C1 segment of cervical spinal cord (tissue), 14 donors: ENCODE measurements around the gene SH2D4B.

Source experiments
- DNase-seq, 14 donors: peaks; one replicate each; lab custom pipeline; 2025; lab: John Stamatoyannopoulos, UW

Gene SH2D4B

GRCh38 chr10:80504158-80504811, 33.4 kb upstream of the SH2D4B start:
- peak in 1 of 14 donors; percentile 57 for DNase-seq

GRCh38 chr10:80504897-80505465, 32.7 kb upstream of the SH2D4B start:
- DNase-seq, result no peak

GRCh38 chr10:80506189-80506575, 31.5 kb upstream of the SH2D4B start:
- no peak for DNase-seq

GRCh38 chr10:80506836-80507487, 30.7 kb upstream of the SH2D4B start:
- DNase-seq, result no peak

GRCh38 chr10:80509108-80509402, 28.6 kb upstream of the SH2D4B start:
- no peak for DNase-seq

GRCh38 chr10:80509403-80510161, 28.1 kb upstream of the SH2D4B start:
- no peak for DNase-seq

- DNase-seq, result no peak
These were observed 25.6 kb upstream of the SH2D4B start for GRCh38 chr10:80512031-80512526.

GRCh38 chr10:80513106-80513505, 24.6 kb upstream of the SH2D4B start:
- no peak for DNase-seq

GRCh38 chr10:80515511-80515910, 22.2 kb upstream of the SH2D4B start:
- no peak for DNase-seq

- DNase-seq, result no peak
These were observed 21.8 kb upstream of the SH2D4B start for GRCh38 chr10:80515941-80516340.

GRCh38 chr10:80516506-80517075, 21.1 kb upstream of the SH2D4B start:
- DNase-seq, result no peak

- no peak for DNase-seq
These were observed 20.1 kb upstream of the SH2D4B start for GRCh38 chr10:80517416-80518142.

- no peak for DNase-seq
These were observed 19.4 kb upstream of the SH2D4B start for GRCh38 chr10:80518143-80518806.

GRCh38 chr10:80518807-80519360, 18.8 kb upstream of the SH2D4B start:
- no peak for DNase-seq

GRCh38 chr10:80519936-80520650, 17.6 kb upstream of the SH2D4B start:
- no peak for DNase-seq

GRCh38 chr10:80520661-80521470, 16.8 kb upstream of the SH2D4B start:
- no peak for DNase-seq

GRCh38 chr10:80522756-80523363, 14.8 kb upstream of the SH2D4B start:
- no peak for DNase-seq

- DNase-seq, result no peak
These were observed 13.9 kb upstream of the SH2D4B start for GRCh38 chr10:80523773-80524172.
